SK-N-SH (cell line): ENCODE measurements around the gene SMAD3. TPM values are rescaled to one million over a fixed set of nuclear protein-coding genes. Genes with fewer than 3 reads are reported as not detected.

ENCODE experiments used
- CTCF ChIA-PET: fragments of 300-600, 350-600 bp; formaldehyde crosslinking; extraction: SDS; loops from one replicate; lab custom pipeline; 2021; lab: Yijun Ruan, JAX
- POLR2A ChIA-PET: fragments of 350-600 bp; sonication (Branson Sonifier 250); formaldehyde crosslinking; extraction: SDS; loops from one replicate; lab custom pipeline; 2020; ENCODE audit warnings: antibody characterized with exemption, inconsistent platforms; lab: Yijun Ruan, JAX
- DNase-seq: peaks from one replicate; pipeline ENCODE4 v3.0.0; 2012
- H2AFZ ChIP-seq: fragments of 200-600 bp; sonication (generic); 2 replicates; pipeline ENCODE4 v1.8.1; 2016; ENCODE audit warnings: antibody characterized with exemption, mild to moderate bottlenecking, low read depth
- H3F3A ChIP-seq: fragments of 200-600 bp; sonication (generic); replicated peaks from 2 replicates; pipeline ENCODE3; 2016; ENCODE audit warnings: antibody characterized with exemption, mild to moderate bottlenecking; ENCODE audit not compliant: insufficient read depth
- H3K27ac ChIP-seq, 2 experiments: fragments of 200-500 bp in 1 of 2; fragments of 200-600 bp in 1 of 2; sonication (Bioruptor generic) in 1 of 2; sonication (generic), shearing (Covaris generic) in 1 of 2; 2 replicates each; pipeline versions ENCODE4 v1.5.1 to v1.6.1; 2014 to 2016; ENCODE audit warnings: low read depth in 2 of 2, inconsistent platforms in 1 of 2, low read length in 1 of 2, mild to moderate bottlenecking in 1 of 2, mixed read lengths in 1 of 2
- H3K27me3 ChIP-seq: fragments of 200-600 bp; sonication (generic), shearing (Covaris generic); 2 replicates; pipeline ENCODE4 v1.6.1; 2016; ENCODE audit warnings: mixed run types; ENCODE audit not compliant: insufficient read depth
- H3K36me3 ChIP-seq, 2 experiments: fragments of 200-500 bp in 1 of 2; fragments of 200-600 bp in 1 of 2; sonication (Bioruptor generic) in 1 of 2; sonication (generic) in 1 of 2; replicated peaks in 1 of 2; 2 replicates each; pipeline versions ENCODE3 to v1.5.1; 2014 to 2016; ENCODE audit warnings: low read length in 1 of 2, mild to moderate bottlenecking in 1 of 2; ENCODE audit not compliant: insufficient read depth in 2 of 2, control insufficient read depth in 1 of 2
- H3K4me1 ChIP-seq, 2 experiments: fragments of 200-500 bp in 1 of 2; fragments of 200-600 bp in 1 of 2; sonication (Bioruptor generic) in 1 of 2; sonication (generic), shearing (Covaris generic) in 1 of 2; 2 replicates each; pipeline versions ENCODE4 v1.5.1 to v1.6.1; 2014 to 2016; ENCODE audit warnings: low read depth in 1 of 2, low read length in 1 of 2, mixed run types in 1 of 2; ENCODE audit not compliant: insufficient read depth in 2 of 2, control insufficient read depth in 1 of 2
- H3K4me2 ChIP-seq: fragments of 200-600 bp; sonication (generic), shearing (Covaris generic); 2 replicates; pipeline ENCODE4 v1.6.1; 2017; ENCODE audit warnings: mixed run types
- H3K4me3 ChIP-seq, 2 experiments: fragments of 200-500 bp in 1 of 2; fragments of 200-600 bp in 1 of 2; sonication (Bioruptor generic) in 1 of 2; sonication (generic), shearing (Covaris generic) in 1 of 2; 2 replicates each; pipeline versions ENCODE4 v1.5.1 to v1.8.1; 2014 to 2016; ENCODE audit warnings: low read depth in 2 of 2, inconsistent platforms in 1 of 2, low read length in 1 of 2, mild to moderate bottlenecking in 1 of 2, mixed read lengths in 1 of 2, moderate library complexity in 1 of 2
- H3K79me2 ChIP-seq: fragments of 200-600 bp; sonication (generic); 2 replicates; pipeline ENCODE4 v1.8.1; 2017; ENCODE audit warnings: mild to moderate bottlenecking; ENCODE audit not compliant: insufficient read depth
- H3K9ac ChIP-seq: fragments of 200-600 bp; sonication (generic); 2 replicates; pipeline ENCODE4 v1.6.1; 2017; ENCODE audit warnings: mixed run types
- H3K9me2 ChIP-seq: fragments of 200-600 bp; sonication (generic); 2 replicates; pipeline ENCODE4 v1.6.1; 2017; ENCODE audit warnings: mixed run types
- H3K9me3 ChIP-seq: fragments of 200-600 bp; sonication (generic); 2 replicates; pipeline ENCODE4 v1.6.1; 2017; ENCODE audit warnings: mixed run types, mild to moderate bottlenecking, moderate library complexity
- H4K20me1 ChIP-seq: fragments of 200-600 bp; sonication (generic); 2 replicates; pipeline ENCODE4 v1.6.1; 2017; ENCODE audit warnings: mild to moderate bottlenecking, mixed run types; ENCODE audit not compliant: insufficient read depth
- EP300 ChIP-seq, 2 experiments: IDR thresholded peaks; 2 replicates each; pipeline versions ENCODE4 v1.4.0 to v1.6.1; 2012; ENCODE audit warnings: borderline replicate concordance in 1 of 2, low read depth in 1 of 2, low read length in 1 of 2
- EZH2phosphoT487 ChIP-seq: fragments of 200-600 bp; sonication (generic); IDR thresholded peaks from 2 replicates; pipeline ENCODE4 v1.6.1; 2017; ENCODE audit warnings: low read depth, mixed run types, mild to moderate bottlenecking, antibody characterized with exemption, moderate library complexity, borderline replicate concordance
- FOSL2 ChIP-seq: IDR thresholded peaks from 2 replicates; pipeline ENCODE4 v1.4.0; 2012; ENCODE audit warnings: low read depth, mild to moderate bottlenecking, moderate library complexity, borderline replicate concordance
- FOXJ3 ChIP-seq: sonication (generic); formaldehyde crosslinking; IDR thresholded peaks from 2 replicates; pipeline ENCODE4 v1.5.1; 2020; ENCODE audit warnings: mild to moderate bottlenecking, missing genetic modification reagents
- IRF3 ChIP-seq: fragments of 150-350 bp; IDR thresholded peaks from 2 replicates; pipeline ENCODE4 v1.6.1; 2016; ENCODE audit warnings: mild to moderate bottlenecking, low read depth, low read length
- JUND ChIP-seq: IDR thresholded peaks from 2 replicates; pipeline ENCODE4 v1.4.0; 2012
- MAX ChIP-seq: IDR thresholded peaks from 2 replicates; pipeline ENCODE4 v1.4.0; 2012; ENCODE audit warnings: low read depth
- MEF2A ChIP-seq: IDR thresholded peaks from 2 replicates; pipeline ENCODE4 v1.4.0; 2012; ENCODE audit warnings: low read depth, borderline replicate concordance
- NFIC ChIP-seq: IDR thresholded peaks from 2 replicates; pipeline ENCODE4 v1.4.0; 2012; ENCODE audit warnings: borderline replicate concordance
- RAD21 ChIP-seq: IDR thresholded peaks from 2 replicates; pipeline ENCODE4 v1.6.1; 2012; ENCODE audit warnings: mild to moderate bottlenecking, low read length
- RCOR1 ChIP-seq: fragments of 150-350 bp; IDR thresholded peaks from 2 replicates; pipeline ENCODE4 v1.6.1; 2017; ENCODE audit warnings: antibody characterized with exemption, low read length
- TAF1 ChIP-seq: IDR thresholded peaks from 2 replicates; pipeline ENCODE4 v1.6.1; 2012; ENCODE audit warnings: low read depth, mild to moderate bottlenecking, low read length, moderate library complexity, borderline replicate concordance
- USF1 ChIP-seq: IDR thresholded peaks from 2 replicates; pipeline ENCODE4 v1.4.0; 2012; ENCODE audit warnings: low read depth, borderline replicate concordance
- USF2 ChIP-seq: fragments of 150-350 bp; IDR thresholded peaks from 2 replicates; pipeline ENCODE4 v1.6.1; 2017; ENCODE audit warnings: antibody characterized with exemption, low read length, low read depth, borderline replicate concordance
- YY1 ChIP-seq: IDR thresholded peaks from 2 replicates; pipeline ENCODE4 v1.4.0; 2012; ENCODE audit warnings: low read depth, mild to moderate bottlenecking
- WGBS: methylation state at CpG from one replicate; pipeline ENCODE4 v1.1.6; 2017; ENCODE audit warnings: low lambda C conversion rate; 5-methylcytosine and 5-hydroxymethylcytosine counted together
- polyA plus RNA-seq, 3 experiments: library from polyadenylated mRNA; depleted of rRNA; stranded (reverse); fragments of >200 nt; gene quantifications; 2 replicates each; pipeline ENCODE4 v1.2.3, GENCODE V29; 2012
- TF ChIP-seq, protein P1 (sequence below): IDR thresholded peaks from 2 replicates; pipeline ENCODE4 v1.6.1; 2012; ENCODE audit warnings: mild to moderate bottlenecking, low read depth, low read length, moderate library complexity
- TF ChIP-seq, protein P2 (sequence below): fragments of 200-600 bp; sonication (generic); IDR thresholded peaks from 2 replicates; pipeline ENCODE4 v1.6.1; 2017; ENCODE audit warnings: antibody characterized with exemption, mild to moderate bottlenecking, moderate library complexity
- TF ChIP-seq, protein P3 (sequence below): IDR thresholded peaks from 2 replicates; pipeline ENCODE4; 2012

SMAD3 gene
- polyA plus RNA-seq, 1 of the 3 experiments (the other 2 are of a cell fraction) = 19.5 TPM

- H3K4me1 ChIP-seq = peaks cover 14 to 22% of the 10 kb centered on the region in 2 experiments; a peak in 2 of 4 replicates
- H3K79me2 ChIP-seq = peaks cover 91% of the 10 kb centered on the region
- 0 out of 2 replicates have a peak, but pooled peaks cover 3% of the 10 kb centered on the region for H4K20me1 ChIP-seq
- no peak overlapping the region for H3K4me2 ChIP-seq
- no peak overlapping the region for H3K9ac ChIP-seq
- H3K27me3 ChIP-seq = no peaks in the 10 kb centered on the region
- no peaks in the 10 kb centered on the region for H3F3A ChIP-seq
- no peak overlapping the region for H2AFZ ChIP-seq
- DNase-seq = no peak
- ChIA-PET CTCF (no interaction called here), POLR2A (no interaction called here)
- peaks cover 0 to 15% of the 10 kb centered on the region in 2 experiments for H3K36me3 ChIP-seq
- TF ChIP-seq NFIC = no peak
- TF ChIP-seq YY1 = no peak
- TF ChIP-seq FOSL2 = no peak
- no peak for TF ChIP-seq FOXJ3 (CRISPR knock-in tag)
- TF ChIP-seq RCOR1 = no peak
- no peak for TF ChIP-seq EP300 (IDR thresholded peaks at IDR 0.05; ENCODE audit: borderline replicate concordance in 1 of 2, low read depth in 1 of 2, low read length in 1 of 2)
- TF ChIP-seq MAX = no peak
- TF ChIP-seq USF2 = no peak
- no peak for TF ChIP-seq TAF1
- no peak for TF ChIP-seq USF1
- no peak for TF ChIP-seq IRF3
- H3K4me3 ChIP-seq = no peak overlapping the region
- WGBS = 92% methylated on average over 5 of the region's 7 CpGs
- H3K27ac ChIP-seq = no peak overlapping the region; a peak in 1 of 4 replicates
- no peaks in the 10 kb centered on the region for H3K9me2 ChIP-seq
- no peaks in the 10 kb centered on the region for H3K9me3 ChIP-seq
Observed at GRCh38 chr15:67158367-67158766, 93.0 kb downstream of the SMAD3 start.

DNA sequence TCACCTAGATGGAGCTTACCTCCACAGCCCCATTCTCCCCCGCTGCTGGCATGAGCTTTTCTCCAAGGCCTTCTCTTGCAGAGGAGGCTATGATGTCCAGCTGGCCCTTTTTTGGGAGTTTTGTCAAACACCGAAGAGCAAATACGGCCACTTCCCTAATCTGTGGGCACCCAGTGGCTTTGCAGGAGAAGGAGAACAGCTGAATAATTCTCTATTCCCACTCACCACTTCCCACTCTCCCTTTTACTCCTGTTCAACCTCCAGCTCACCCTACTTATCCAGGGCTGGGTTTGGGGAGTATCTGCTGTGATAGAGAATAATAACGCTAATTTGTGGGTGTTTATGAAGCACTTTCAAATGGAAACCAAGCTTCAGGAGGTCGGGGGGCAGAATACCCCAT lies 96.0 kb downstream of the SMAD3 start:
- Histone ChIP-seq H3K9me3 (no peaks in the 10 kb centered on the region), H2AFZ (no peak overlapping the region), H4K20me1 (0 out of 2 replicates have a peak, but pooled peaks cover 5% of the 10 kb centered on the region), H3K9ac (no peak overlapping the region), H3F3A (no peaks in the 10 kb centered on the region), H3K27ac (no peak overlapping the region), H3K4me3 (no peak overlapping the region), H3K9me2 (no peaks in the 10 kb centered on the region), H3K79me2 (peaks cover 71% of the 10 kb centered on the region), H3K4me1 (peaks cover 14 to 22% of the 10 kb centered on the region in 2 experiments; a peak in 2 of 4 replicates), H3K4me2 (no peak overlapping the region), H3K36me3 (peaks cover under 1 to 8% of the 10 kb centered on the region in 2 experiments), H3K27me3 (no peaks in the 10 kb centered on the region)
- WGBS = 93% methylated on average over 5 of the region's 5 CpGs
- POLR2A ChIA-PET = no interaction called here
- CTCF ChIA-PET = interaction anchor here (1.2 kb wide), 1 partner anchor 77 kb away, joined by 3 read pairs; no protein-coding TSS in a partner anchor
- DNase-seq = no peak
- TF ChIP-seq MEF2A (no peak), EZH2phosphoT487 (no peak), RCOR1 (no peak), RAD21 (no peak), JUND (no peak)
- TF ChIP-seq, protein P1, sequence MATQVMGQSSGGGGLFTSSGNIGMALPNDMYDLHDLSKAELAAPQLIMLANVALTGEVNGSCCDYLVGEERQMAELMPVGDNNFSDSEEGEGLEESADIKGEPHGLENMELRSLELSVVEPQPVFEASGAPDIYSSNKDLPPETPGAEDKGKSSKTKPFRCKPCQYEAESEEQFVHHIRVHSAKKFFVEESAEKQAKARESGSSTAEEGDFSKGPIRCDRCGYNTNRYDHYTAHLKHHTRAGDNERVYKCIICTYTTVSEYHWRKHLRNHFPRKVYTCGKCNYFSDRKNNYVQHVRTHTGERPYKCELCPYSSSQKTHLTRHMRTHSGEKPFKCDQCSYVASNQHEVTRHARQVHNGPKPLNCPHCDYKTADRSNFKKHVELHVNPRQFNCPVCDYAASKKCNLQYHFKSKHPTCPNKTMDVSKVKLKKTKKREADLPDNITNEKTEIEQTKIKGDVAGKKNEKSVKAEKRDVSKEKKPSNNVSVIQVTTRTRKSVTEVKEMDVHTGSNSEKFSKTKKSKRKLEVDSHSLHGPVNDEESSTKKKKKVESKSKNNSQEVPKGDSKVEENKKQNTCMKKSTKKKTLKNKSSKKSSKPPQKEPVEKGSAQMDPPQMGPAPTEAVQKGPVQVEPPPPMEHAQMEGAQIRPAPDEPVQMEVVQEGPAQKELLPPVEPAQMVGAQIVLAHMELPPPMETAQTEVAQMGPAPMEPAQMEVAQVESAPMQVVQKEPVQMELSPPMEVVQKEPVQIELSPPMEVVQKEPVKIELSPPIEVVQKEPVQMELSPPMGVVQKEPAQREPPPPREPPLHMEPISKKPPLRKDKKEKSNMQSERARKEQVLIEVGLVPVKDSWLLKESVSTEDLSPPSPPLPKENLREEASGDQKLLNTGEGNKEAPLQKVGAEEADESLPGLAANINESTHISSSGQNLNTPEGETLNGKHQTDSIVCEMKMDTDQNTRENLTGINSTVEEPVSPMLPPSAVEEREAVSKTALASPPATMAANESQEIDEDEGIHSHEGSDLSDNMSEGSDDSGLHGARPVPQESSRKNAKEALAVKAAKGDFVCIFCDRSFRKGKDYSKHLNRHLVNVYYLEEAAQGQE = no peak
- TF ChIP-seq, protein P2, sequence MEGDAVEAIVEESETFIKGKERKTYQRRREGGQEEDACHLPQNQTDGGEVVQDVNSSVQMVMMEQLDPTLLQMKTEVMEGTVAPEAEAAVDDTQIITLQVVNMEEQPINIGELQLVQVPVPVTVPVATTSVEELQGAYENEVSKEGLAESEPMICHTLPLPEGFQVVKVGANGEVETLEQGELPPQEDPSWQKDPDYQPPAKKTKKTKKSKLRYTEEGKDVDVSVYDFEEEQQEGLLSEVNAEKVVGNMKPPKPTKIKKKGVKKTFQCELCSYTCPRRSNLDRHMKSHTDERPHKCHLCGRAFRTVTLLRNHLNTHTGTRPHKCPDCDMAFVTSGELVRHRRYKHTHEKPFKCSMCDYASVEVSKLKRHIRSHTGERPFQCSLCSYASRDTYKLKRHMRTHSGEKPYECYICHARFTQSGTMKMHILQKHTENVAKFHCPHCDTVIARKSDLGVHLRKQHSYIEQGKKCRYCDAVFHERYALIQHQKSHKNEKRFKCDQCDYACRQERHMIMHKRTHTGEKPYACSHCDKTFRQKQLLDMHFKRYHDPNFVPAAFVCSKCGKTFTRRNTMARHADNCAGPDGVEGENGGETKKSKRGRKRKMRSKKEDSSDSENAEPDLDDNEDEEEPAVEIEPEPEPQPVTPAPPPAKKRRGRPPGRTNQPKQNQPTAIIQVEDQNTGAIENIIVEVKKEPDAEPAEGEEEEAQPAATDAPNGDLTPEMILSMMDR = no peak
- TF ChIP-seq, protein P3, sequence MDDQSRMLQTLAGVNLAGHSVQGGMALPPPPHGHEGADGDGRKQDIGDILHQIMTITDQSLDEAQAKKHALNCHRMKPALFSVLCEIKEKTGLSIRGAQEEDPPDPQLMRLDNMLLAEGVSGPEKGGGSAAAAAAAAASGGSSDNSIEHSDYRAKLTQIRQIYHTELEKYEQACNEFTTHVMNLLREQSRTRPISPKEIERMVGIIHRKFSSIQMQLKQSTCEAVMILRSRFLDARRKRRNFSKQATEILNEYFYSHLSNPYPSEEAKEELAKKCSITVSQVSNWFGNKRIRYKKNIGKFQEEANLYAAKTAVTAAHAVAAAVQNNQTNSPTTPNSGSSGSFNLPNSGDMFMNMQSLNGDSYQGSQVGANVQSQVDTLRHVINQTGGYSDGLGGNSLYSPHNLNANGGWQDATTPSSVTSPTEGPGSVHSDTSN = no peak
